A549 (cell line): ENCODE data around the gene GUCA1A. TPM values are rescaled to one million over a fixed set of nuclear protein-coding genes. Genes with fewer than 3 reads are reported as not detected.

Source experiments
- ATAC-seq, 2 experiments: fragments of 200-7000 bp in 1 of 2; fragments of >200 bp in 1 of 2; cut with Nextera tagmentation in 1 of 2; cut with Tn5 transposase in 1 of 2; 3 replicates each; pipeline versions ENCODE4 v1.8.0 to v1.9.1; 2018 to 2020; ENCODE audit warnings: mild to moderate bottlenecking in 1 of 2, moderate library complexity in 1 of 2
- CTCF ChIA-PET: fragments of 300-600 bp; sonication (Branson Sonifier 250); formaldehyde crosslinking; extraction: SDS; loops from one replicate; lab custom pipeline; 2021; ENCODE audit warnings: antibody characterized with exemption, inconsistent platforms; lab: Yijun Ruan, JAX
- POLR2A ChIA-PET: fragments of 350-600 bp; formaldehyde crosslinking; extraction: SDS; loops from one replicate; lab custom pipeline; 2021; ENCODE audit warnings: antibody characterized with exemption, inconsistent platforms; lab: Yijun Ruan, JAX
- DNase-seq, 2 experiments: peaks; one replicate each; pipeline versions ENCODE4 v3.0.0 to v3.0.0-alpha.2; 2011 to 2016; ENCODE audit warnings: low read depth in 1 of 2, low spot score in 1 of 2
- FAIRE-seq: peaks from 2 replicates; lab custom pipeline; 2011; peaks lifted over from hg19 to GRCh38; lab: Jason Lieb, UNC
- H3K27ac ChIP-seq, 2 experiments: fragments of >200 bp; sonication (Bioruptor Twin); formaldehyde crosslinking; 3 replicates each; pipeline ENCODE4 v1.5.1; 2016 to 2017
- H3K4me1 ChIP-seq: fragments of >200 bp; sonication (Bioruptor Twin); formaldehyde crosslinking; 3 replicates; pipeline ENCODE4 v1.6.1; 2016
- H3K4me2 ChIP-seq: fragments of >200 bp; sonication (Bioruptor Twin); formaldehyde crosslinking; 3 replicates; pipeline ENCODE4 v1.6.1; 2016
- H3K4me3 ChIP-seq: fragments of >200 bp; sonication (Bioruptor Twin); formaldehyde crosslinking; 3 replicates; pipeline ENCODE4 v1.5.1; 2016
- H3K9me3 ChIP-seq: fragments of >200 bp; sonication (Bioruptor Twin); formaldehyde crosslinking; 3 replicates; pipeline ENCODE4 v1.6.1; 2016
- CEBPB ChIP-seq, 2 experiments: fragments of >200 bp in 1 of 2; sonication (Bioruptor Twin) in 1 of 2; formaldehyde crosslinking in 1 of 2; IDR thresholded peaks; 2 replicates each; pipeline ENCODE4 v1.6.1; 2012 to 2016
- EP300 ChIP-seq, 2 experiments: fragments of >200 bp; sonication (Bioruptor Twin); formaldehyde crosslinking; IDR thresholded peaks; 2 replicates in 1 of 2; 3 replicates in 1 of 2; pipeline ENCODE4 v1.6.1; 2016 to 2017
- FOSL2 ChIP-seq, 2 experiments: fragments of 450-650 bp in 1 of 2; fragments of >200 bp in 1 of 2; sonication (Bioruptor Twin) in 1 of 2; formaldehyde crosslinking; IDR thresholded peaks; 2 replicates each; pipeline versions ENCODE4 v1.5.0 to v1.6.1; 2016 to 2020; ENCODE audit warnings: mild to moderate bottlenecking in 1 of 2, moderate library complexity in 1 of 2
- GATA3 ChIP-seq: IDR thresholded peaks from 2 replicates; pipeline ENCODE4 v1.6.1; 2012; ENCODE audit warnings: borderline replicate concordance
- HEYL ChIP-seq: fragments of 250-450 bp; sonication (Bioruptor Pico); IDR thresholded peaks from 2 replicates; pipeline ENCODE4 v1.8.0; 2021; ENCODE audit warnings: mild to moderate bottlenecking, moderate library complexity
- HOXA7 ChIP-seq: fragments of 250-450 bp; sonication (Bioruptor Pico); IDR thresholded peaks from 2 replicates; pipeline ENCODE4 v1.5.0; 2020; ENCODE audit warnings: mild to moderate bottlenecking, moderate library complexity
- JUN ChIP-seq, 2 experiments: fragments of >200 bp; sonication (Bioruptor Twin); formaldehyde crosslinking; IDR thresholded peaks; 2 replicates in 1 of 2; 3 replicates in 1 of 2; pipeline ENCODE4 v1.6.1; 2016 to 2017
- JUNB ChIP-seq: fragments of >200 bp; sonication (Bioruptor Twin); formaldehyde crosslinking; IDR thresholded peaks from 2 replicates; pipeline ENCODE4 v1.6.1; 2016
- KDM1A ChIP-seq: fragments of 200-600 bp; sonication (generic); IDR thresholded peaks from 2 replicates; pipeline ENCODE4 v1.6.1; 2016; ENCODE audit warnings: low read depth, mild to moderate bottlenecking
- MAZ ChIP-seq: fragments of 150-350 bp; IDR thresholded peaks from 2 replicates; pipeline ENCODE4 v1.6.1; 2014; ENCODE audit warnings: antibody characterized with exemption, low read depth, low read length, borderline replicate concordance
- NFE2L2 ChIP-seq: fragments of 150-350 bp; conservative IDR thresholded peaks from 2 replicates; pipeline ENCODE4 v1.6.1; 2014; ENCODE audit warnings: low read length
- POLR2A ChIP-seq: IDR thresholded peaks from 2 replicates; pipeline ENCODE4 v1.6.1; 2012; ENCODE audit warnings: mild to moderate bottlenecking, low read length
- POLR2AphosphoS2 ChIP-seq: conservative IDR thresholded peaks from 2 replicates; pipeline ENCODE4 v1.6.1; 2012; ENCODE audit warnings: low read length, improper control_type of control experiment, inconsistent platforms
- RAD21 ChIP-seq, 2 experiments: fragments of >200 bp in 1 of 2; sonication (Bioruptor Twin) in 1 of 2; formaldehyde crosslinking in 1 of 2; IDR thresholded peaks in 1 of 2; conservative IDR thresholded peaks in 1 of 2; 2 replicates in 1 of 2; 3 replicates in 1 of 2; pipeline ENCODE4 v1.6.1; 2012 to 2018; ENCODE audit warnings: inconsistent platforms in 1 of 2
- RNF2 ChIP-seq: fragments of 200-600 bp; sonication (generic); IDR thresholded peaks from 2 replicates; pipeline ENCODE4 v1.6.1; 2016; ENCODE audit warnings: low read depth, mild to moderate bottlenecking, antibody characterized with exemption, moderate library complexity, borderline replicate concordance
- TFCP2L1 ChIP-seq: fragments of 250-450 bp; sonication (Bioruptor Pico); IDR thresholded peaks from 2 replicates; pipeline ENCODE4 v1.5.0; 2021; ENCODE audit warnings: mild to moderate bottlenecking
- WGBS: methylation state at CpG from one replicate; pipeline ENCODE4 v1.1.6; 2017; ENCODE audit errors: missing lambda C conversion rate; 5-methylcytosine and 5-hydroxymethylcytosine counted together
- polyA plus RNA-seq, 4 experiments: library from polyadenylated mRNA; depleted of rRNA in 3 of 4; stranded (reverse); fragments of >200 nt; fragmentation: RNase III in 1 of 4; extraction: RNeasy Plus Mini Kit Qiagen cat#74134 plus additional on column Dnase treatment in 1 of 4; gene quantifications; 2 replicates in 3 of 4; 3 replicates in 1 of 4; pipeline ENCODE4 v1.2.3, GENCODE V29; 2011 to 2017
- TF ChIP-seq, protein P1 (sequence below): fragments of 250-450 bp; sonication (Bioruptor Pico); IDR thresholded peaks from 2 replicates; pipeline ENCODE4 v1.5.0; 2021; ENCODE audit warnings: mild to moderate bottlenecking, moderate library complexity, borderline replicate concordance
- TF ChIP-seq, protein P2 (sequence below): IDR thresholded peaks from 2 replicates; pipeline ENCODE4 v1.6.1; 2012
- TF ChIP-seq, protein P3 (sequence below): IDR thresholded peaks from 2 replicates; pipeline ENCODE4 v1.6.1; 2012
- TF ChIP-seq, protein P4 (sequence below): fragments of >200 bp; sonication (Bioruptor Twin); formaldehyde crosslinking; IDR thresholded peaks from 3 replicates; pipeline ENCODE4 v1.6.1; 2016
- TF ChIP-seq, protein P5 (sequence below): fragments of >200 bp; sonication (Bioruptor Twin); formaldehyde crosslinking; IDR thresholded peaks from 3 replicates; pipeline ENCODE4 v1.5.1; 2016

The GUCA1A gene
- polyA plus RNA-seq, 2 of the 4 experiments (the other 2 are of a cell fraction), result not detected

DNA sequence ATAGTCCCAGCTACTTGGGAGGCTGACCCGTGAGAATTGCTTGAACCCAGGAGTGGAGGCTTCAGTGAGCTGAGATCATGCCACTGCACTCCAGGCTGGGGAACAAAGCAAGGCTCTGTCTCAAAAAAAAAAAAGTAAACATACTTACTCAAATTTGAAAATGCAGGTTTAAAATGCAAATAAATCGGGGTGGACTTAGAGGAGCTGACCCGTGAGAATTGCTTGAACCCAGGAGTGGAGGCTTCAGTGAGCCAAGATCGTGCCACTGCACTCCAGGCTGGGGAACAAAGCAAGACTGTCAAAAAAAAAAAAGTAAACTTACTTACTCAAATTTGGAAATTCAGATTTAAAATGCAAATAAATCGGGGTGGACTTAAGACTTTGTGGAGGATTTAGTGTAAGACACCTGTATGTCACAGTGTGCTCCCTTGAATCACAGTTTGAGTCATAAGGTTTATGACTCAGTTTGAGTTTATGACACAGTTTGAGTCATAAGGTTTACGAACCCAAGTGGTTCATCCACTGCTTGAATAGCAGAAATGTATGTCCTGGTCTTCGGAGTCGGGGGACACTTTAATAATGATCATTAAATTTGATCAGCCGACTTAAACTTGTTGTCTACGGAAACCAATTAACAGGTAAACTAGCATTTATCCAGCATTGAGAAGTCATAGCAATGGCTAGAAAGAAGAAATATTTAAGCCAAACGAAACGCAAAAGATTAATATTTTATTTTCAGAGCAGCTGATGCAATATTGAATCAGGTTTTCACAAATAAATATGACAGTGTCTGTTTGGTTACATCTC, 51.3 kb downstream of the GUCA1A start:
- peak; percentile 70; the same call in 1 of the 2 replicates for TF ChIP-seq GATA3
- no peak for TF ChIP-seq MAZ
- TF ChIP-seq NFE2L2, result no peak
- peak; percentile 65 to 68; a peak in 3 of 5 replicates for TF ChIP-seq JUN (IDR thresholded peaks at IDR 0.05)
- TF ChIP-seq JUNB, result peak; percentile 94
- TF ChIP-seq HOXA7, result no peak
- TF ChIP-seq, protein P1, sequence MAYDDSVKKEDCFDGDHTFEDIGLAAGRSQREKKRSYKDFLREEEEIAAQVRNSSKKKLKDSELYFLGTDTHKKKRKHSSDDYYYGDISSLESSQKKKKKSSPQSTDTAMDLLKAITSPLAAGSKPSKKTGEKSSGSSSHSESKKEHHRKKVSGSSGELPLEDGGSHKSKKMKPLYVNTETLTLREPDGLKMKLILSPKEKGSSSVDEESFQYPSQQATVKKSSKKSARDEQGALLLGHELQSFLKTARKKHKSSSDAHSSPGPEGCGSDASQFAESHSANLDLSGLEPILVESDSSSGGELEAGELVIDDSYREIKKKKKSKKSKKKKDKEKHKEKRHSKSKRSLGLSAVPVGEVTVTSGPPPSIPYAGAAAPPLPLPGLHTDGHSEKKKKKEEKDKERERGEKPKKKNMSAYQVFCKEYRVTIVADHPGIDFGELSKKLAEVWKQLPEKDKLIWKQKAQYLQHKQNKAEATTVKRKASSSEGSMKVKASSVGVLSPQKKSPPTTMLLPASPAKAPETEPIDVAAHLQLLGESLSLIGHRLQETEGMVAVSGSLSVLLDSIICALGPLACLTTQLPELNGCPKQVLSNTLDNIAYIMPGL (CRISPR knock-in tag), result no peak
- TF ChIP-seq FOSL2 (IDR thresholded peaks at IDR 0.05), result peak; percentile 97
- TF ChIP-seq FOSL2 (CRISPR knock-in tag; IDR thresholded peaks at IDR 0.05), result peak; percentile 97
- no peak for TF ChIP-seq POLR2A
- TF ChIP-seq RAD21 (conservative IDR thresholded peaks at IDR 0.05 in 1 of 2, IDR thresholded peaks at IDR 0.05 in 1 of 2), result 0 out of 5 replicates have a peak, but pooled peaks of 1 of the 2 experiments have one; percentile 1
- TF ChIP-seq CEBPB (IDR thresholded peaks at IDR 0.05), result peak in 1 of 2 experiments; percentile 52; a peak in 2 of 4 replicates
- TF ChIP-seq, protein P2, sequence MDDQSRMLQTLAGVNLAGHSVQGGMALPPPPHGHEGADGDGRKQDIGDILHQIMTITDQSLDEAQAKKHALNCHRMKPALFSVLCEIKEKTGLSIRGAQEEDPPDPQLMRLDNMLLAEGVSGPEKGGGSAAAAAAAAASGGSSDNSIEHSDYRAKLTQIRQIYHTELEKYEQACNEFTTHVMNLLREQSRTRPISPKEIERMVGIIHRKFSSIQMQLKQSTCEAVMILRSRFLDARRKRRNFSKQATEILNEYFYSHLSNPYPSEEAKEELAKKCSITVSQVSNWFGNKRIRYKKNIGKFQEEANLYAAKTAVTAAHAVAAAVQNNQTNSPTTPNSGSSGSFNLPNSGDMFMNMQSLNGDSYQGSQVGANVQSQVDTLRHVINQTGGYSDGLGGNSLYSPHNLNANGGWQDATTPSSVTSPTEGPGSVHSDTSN, result no peak
- TF ChIP-seq, protein P3, sequence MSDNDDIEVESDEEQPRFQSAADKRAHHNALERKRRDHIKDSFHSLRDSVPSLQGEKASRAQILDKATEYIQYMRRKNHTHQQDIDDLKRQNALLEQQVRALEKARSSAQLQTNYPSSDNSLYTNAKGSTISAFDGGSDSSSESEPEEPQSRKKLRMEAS, result peak; percentile 68; the same call in 1 of the 2 replicates
- TF ChIP-seq POLR2AphosphoS2, result no peak
- TF ChIP-seq EP300 (IDR thresholded peaks at IDR 0.05), result peak in 1 of 2 experiments; percentile 46; a peak in 2 of 5 replicates
- H3K4me1 ChIP-seq, result peaks cover 50% of the 10 kb centered on the region
- DNase-seq (peak; percentile 56 to 88), ATAC-seq (peak; percentile 70 to 88), FAIRE-seq (no peak)
- CTCF ChIA-PET, result interaction anchor here (0.6 to 3.7 kb wide), 5 partner anchors 9 to 323 kb away, joined by 3 to 17 read pairs (median 7); no protein-coding TSS in a partner anchor
- H3K4me3 ChIP-seq, result peak overlapping the region; percentile 30; the same call in 2 of the 3 replicates
- WGBS, result 4% methylated on average over 12 of the region's 12 CpGs
- POLR2A ChIA-PET, result interaction anchor here (0.8 kb wide), 1 partner anchor 227 kb away, joined by 3 read pairs; the partner anchor contains the start of gene TRERF1
- no peaks in the 10 kb centered on the region for H3K9me3 ChIP-seq
- peak overlapping the region; percentile 78 to 85 for H3K27ac ChIP-seq
- H3K4me2 ChIP-seq, result peak overlapping the region; percentile 76

DNA sequence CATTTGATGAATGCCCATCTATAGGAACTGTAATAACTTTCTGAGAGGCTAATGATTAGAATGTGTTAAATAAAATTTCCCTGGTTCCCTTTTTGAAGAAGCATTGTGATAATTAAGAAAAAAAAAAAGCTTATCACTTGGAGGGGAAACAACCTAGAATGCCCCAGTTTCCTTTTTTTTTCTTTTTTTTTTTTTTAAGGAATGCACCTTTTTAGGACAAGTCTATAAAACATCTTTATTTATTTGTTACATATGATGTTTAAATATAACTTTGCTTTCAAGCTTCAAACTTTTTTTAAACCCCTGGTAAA, 51.8 kb downstream of the GUCA1A start:
- ATAC-seq (no peak), FAIRE-seq (no peak), DNase-seq (no peak)
- H3K9me3 ChIP-seq, result no peaks in the 10 kb centered on the region
- H3K4me3 ChIP-seq, result peak overlapping the region; percentile 30; the same call in 2 of the 3 replicates
- H3K4me1 ChIP-seq, result peaks cover 55% of the 10 kb centered on the region
- TF ChIP-seq JUNB (no peak), HEYL (CRISPR knock-in tag) (no peak), POLR2AphosphoS2 (no peak), TFCP2L1 (CRISPR knock-in tag) (no peak), KDM1A (no peak), JUN (IDR thresholded peaks at IDR 0.05) (no peak), RNF2 (no peak)
- TF ChIP-seq, protein P4, sequence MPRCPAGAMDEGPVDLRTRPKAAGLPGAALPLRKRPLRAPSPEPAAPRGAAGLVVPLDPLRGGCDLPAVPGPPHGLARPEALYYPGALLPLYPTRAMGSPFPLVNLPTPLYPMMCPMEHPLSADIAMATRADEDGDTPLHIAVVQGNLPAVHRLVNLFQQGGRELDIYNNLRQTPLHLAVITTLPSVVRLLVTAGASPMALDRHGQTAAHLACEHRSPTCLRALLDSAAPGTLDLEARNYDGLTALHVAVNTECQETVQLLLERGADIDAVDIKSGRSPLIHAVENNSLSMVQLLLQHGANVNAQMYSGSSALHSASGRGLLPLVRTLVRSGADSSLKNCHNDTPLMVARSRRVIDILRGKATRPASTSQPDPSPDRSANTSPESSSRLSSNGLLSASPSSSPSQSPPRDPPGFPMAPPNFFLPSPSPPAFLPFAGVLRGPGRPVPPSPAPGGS, result no peak
- TF ChIP-seq, protein P5, sequence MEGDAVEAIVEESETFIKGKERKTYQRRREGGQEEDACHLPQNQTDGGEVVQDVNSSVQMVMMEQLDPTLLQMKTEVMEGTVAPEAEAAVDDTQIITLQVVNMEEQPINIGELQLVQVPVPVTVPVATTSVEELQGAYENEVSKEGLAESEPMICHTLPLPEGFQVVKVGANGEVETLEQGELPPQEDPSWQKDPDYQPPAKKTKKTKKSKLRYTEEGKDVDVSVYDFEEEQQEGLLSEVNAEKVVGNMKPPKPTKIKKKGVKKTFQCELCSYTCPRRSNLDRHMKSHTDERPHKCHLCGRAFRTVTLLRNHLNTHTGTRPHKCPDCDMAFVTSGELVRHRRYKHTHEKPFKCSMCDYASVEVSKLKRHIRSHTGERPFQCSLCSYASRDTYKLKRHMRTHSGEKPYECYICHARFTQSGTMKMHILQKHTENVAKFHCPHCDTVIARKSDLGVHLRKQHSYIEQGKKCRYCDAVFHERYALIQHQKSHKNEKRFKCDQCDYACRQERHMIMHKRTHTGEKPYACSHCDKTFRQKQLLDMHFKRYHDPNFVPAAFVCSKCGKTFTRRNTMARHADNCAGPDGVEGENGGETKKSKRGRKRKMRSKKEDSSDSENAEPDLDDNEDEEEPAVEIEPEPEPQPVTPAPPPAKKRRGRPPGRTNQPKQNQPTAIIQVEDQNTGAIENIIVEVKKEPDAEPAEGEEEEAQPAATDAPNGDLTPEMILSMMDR, result no peak
- peak overlapping the region; percentile 78 to 85 for H3K27ac ChIP-seq
- H3K4me2 ChIP-seq, result peak overlapping the region; percentile 76
- ChIA-PET CTCF (interaction anchor here (0.6 to 3.7 kb wide), 3 partner anchors 10 to 322 kb away, joined by 5 to 17 read pairs (median 7); no protein-coding TSS in a partner anchor), POLR2A (interaction anchor here (0.8 kb wide), 1 partner anchor 227 kb away, joined by 3 read pairs; the partner anchor contains the start of gene TRERF1)
